Nucleus accumbens (tissue), 56 donors: ENCODE data around the gene HHAT.
A peak's percentile ranks its signal among the peaks of the same experiment; 100 is the strongest.

ENCODE experiments used
- DNase-seq, 56 donors: peaks; one replicate each; lab custom pipeline; 2025; lab: John Stamatoyannopoulos, UW

HHAT gene

DNA sequence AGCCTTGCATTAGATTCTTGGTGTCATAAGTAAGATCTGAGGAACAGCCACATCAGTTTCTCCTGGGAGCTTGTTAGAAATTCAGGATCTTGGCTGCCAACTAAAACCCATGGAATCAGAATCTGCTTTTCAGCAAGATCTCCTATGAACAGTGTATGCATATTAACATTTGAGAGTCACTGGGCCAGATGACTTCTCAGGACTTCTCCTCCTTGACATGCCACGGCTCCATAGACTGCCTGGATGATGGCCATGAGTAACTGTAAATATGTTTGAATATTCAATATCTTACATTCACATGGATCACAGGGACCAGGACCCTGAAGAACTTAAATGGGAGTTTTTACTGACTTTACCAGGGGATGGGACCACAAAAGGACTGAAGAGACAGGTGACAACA, 148.0 kb downstream of the HHAT start:
- DNase-seq, result no peak

- no peak for DNase-seq
Measured at GRCh38 chr1:210477328-210477924, 148.7 kb downstream of the HHAT start.

DNA sequence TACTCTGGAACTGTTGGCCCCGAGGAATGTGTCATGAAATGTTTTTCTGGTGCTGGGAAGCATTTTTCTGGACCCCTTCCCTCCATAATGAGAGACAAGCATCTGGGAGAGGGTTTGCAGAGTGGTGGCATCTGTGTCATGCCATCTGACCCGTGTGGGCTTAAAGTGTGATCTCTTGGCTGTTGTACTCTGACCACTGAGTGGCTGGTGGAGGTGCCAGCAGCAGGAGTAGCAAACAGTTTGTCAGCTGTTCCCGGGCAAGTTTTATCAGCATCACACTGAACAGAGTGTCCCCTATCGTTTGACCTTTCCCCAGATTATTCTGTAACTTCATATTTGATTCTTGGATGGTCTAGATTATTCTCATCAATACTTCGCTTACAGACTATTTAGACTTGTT, 150.1 kb downstream of the HHAT start:
- DNase-seq, result no peak

DNA sequence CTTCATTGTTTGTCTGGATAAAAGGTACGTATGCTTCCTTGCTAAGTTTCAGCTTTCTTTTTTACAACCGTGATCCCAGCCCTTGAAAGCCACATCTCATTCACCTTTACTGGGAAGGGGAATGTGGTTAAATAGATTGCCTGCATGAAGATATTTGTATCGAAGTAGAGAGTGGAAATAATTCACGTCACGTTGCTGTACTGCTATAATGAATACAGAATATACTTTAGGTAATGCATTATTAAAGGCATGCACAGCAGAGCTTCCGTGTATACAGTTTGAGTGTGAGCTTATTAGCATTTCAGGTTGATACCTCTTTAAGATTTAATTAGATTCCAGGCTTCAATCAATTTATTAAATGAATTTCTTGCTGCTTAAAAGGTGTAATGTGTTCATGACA, 153.8 kb downstream of the HHAT start:
- no peak for DNase-seq

DNA sequence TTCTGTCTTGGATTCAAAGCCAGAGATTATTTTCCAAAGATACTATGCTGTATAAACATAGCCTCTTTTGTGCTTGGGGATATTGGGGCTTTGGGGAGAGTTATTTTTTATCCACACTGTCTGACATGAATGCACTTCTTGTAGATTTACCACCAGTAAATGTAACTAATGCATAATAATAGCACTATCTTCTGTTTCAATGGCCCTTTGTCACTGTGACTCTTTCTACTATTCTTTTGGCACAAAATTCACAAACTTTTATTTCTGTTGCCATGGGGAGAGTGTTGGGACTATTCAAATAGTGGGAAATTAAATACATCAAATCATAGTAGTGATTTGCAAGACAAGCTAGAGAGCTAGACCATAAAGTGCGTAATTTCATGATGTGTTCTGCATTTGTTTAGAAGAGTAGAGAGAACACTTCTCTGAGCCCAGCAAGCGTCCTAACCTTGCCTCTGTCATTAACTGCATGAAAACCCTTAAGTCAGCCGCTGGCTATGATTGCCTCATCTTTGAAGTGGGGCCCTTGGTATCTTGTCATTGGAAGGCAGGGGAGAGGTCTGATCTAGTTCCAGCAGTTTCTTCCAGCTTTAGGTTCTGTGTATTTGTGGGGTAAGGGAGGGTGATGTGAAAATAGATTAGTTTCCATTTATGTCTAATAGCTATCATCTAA, 154.4 kb downstream of the HHAT start:
- DNase-seq, result no peak

DNA sequence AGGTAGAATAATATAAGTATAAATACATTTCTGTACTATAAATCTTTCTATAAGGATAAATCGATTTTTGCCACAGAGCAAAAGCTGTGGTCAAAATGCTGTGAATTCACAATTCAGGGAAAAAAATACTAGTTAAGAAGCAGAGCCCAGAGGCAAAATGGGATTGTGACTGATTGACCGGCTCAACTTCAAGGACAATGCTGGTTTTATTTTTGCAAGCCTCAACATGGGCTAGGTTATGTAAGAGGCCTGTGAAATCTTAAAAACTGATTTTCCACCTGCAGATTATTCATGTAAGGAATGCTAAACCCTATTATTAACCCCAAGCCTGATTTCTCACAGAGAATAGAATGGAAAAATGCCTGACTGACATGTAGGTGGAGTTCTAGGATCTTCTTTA, 155.1 kb downstream of the HHAT start:
- no peak for DNase-seq

DNA sequence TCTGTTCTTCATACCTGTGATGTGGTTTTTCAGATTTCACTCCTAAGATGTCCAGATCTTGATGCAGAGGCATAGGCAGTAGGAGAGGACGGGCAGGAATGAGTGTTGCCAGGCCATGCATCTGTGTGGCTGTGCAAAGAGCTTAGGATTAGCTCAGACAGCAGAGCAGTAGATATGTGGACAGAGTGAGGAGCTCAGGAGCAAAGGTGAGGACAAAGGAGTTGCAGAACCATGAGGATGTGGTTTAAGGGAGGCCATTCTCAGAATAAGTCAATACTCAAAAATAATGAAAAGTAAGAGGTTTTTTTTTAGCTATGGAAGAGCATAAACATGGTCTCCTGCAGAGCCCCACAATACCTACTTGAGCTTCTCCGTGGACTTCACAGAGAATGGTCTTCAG, 158.3 kb downstream of the HHAT start:
- DNase-seq, result no peak

DNA sequence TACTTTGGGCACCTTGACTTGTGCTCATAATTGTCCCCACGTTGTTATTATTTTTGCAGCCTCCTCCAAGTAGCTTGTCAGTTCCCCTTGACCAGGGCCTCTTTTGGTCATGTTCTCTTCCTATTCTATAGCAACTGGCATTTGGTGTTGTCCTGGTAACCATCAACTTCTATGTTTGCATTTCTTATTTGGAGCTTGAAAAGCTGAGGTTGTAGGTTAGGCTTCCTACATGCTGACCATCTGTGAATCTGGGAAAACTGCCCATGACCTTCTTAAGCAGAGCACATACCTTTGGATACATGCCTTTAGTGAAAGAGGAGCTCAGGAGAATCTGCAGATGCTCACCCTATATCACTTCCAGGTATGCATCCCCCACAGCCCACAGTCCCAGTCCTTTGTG, 160.8 kb downstream of the HHAT start:
- no peak for DNase-seq

DNA sequence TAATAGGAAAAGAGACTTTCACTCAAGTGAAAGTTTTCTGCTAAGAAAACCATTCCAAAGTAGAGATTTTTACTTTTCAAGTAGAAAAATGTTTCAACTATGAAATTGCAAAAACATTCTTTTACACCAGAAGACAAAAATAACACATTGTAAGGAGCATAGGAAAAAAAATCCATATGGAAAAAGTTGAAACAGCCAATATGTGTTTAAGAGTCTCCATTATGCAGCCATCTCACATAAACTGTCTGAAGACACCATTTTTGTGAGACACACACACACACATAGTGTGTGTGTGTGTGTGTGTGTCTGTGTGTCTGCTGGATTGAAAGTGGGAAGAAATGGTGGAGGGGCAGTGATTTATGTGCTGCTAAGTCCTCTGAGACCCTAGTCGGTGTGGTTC, 162.1 kb downstream of the HHAT start:
- DNase-seq, result no peak

DNA sequence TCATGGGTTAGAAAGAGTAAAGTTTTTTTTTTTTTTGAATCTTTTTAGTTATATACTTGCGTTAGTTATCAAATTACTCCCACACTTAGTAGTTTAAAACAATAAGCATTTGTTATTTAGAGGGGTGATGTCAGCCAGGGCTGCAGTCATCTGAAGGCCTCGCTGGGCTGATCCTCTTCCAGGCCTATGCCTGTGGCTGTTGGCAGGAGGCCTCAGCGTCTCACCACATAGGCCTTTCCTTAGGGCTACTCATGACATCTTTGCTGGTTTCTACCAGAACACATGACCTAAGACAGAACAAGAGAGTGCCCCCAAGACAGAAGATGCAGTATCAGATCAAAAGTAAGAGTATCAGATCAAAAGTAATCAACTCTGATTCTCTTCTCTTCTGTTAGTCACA, 167.4 kb downstream of the HHAT start:
- peak in 34 of 56 donors; percentile 0 to 63 (median 10) for DNase-seq

DNA sequence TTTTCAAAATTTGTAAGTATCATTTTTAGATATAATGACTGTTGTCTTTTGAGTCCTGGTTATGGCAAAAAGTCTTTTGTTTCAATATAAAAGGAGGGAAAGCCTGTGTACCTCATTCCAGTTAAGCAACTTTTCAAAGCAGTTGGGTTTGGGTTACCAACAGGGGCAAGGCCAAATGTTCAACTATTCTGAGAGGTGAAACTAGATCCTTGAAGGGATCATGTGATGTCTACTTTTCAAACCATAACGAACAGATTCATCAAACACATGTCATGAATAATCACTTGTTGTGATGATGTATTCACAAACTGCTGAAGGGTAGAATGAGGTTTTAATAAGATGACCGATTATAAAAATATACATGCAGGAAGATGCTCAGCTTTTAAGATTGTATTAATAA, 171.3 kb downstream of the HHAT start:
- no peak for DNase-seq

DNA sequence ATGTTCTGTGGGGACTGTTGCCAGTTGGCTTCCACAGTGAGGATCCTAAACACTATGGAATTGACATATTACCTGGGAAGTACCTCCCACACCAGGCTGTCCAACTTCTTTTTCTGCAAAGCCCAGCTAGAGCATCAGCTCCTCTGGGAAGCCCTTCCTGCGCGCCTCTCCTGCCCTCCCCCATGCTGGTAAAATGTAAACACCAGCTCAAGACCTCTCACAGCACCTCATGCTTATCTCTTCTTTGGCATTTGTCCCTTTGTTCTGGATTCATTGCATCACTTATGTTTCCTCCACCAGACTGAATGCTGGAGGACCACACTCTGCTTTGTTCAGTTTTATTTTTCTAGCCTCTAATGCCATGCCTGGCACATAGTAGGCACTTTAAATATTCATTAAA, 172.1 kb downstream of the HHAT start:
- DNase-seq, result no peak

DNA sequence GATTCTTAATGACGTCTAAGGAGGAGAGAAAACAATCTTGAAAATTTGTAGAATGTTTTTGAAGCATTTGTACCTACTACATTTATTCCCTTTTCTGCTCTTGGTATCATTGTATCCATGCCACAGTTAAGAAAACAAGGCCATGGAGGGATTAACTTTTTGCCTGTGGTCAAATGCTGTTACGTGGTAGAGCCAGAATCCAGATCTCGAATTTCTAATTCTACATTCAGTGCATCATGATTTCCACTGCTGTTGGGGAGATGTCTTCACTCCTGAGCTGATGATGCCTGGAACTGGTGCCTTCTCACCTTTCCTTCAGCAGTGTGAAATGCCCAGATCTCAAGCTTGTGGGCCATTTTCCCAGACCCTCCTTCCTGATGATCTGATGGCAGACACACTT, 175.6 kb downstream of the HHAT start:
- DNase-seq, result no peak

DNA sequence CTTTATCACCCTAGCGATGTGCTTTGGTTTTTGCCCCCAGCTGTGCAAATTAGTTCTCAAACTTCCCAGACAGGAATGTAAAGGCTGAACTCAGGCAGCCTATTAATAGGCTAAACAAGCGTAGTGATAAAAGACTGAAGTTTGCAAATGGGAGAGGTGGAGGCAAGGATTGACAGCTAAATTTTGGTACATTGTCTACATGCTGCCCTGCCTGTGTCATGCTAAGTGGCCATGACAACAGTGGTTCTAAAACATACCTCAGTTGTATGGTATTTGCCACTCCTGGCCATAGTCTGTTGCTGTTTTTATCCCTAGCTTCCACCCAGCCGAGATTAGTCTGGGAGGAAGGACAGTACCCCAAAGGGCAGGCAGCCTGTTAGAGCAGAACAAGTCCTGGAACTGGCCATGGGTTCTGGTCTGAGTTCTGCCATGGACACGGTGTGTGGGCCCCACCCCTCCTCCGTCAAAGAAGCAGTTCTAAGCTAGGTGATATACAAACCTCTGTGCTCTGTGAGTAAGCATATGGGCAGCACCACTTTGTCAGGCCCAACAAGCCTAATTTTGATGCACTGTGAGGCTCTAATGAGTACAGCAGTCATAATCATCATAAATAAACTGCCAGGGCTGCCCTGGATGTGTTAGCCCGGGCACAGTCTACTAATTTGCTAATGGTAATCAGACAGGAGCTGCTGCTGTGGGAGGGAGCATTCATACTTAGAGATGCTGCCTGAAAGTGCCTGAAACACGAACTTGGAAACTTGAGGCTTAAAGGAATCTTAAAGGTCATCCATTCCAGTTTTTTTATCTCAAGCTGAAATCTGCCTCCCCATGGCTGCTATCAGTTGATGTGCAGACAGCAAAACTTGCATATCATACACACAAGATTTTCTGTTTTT, 177.1 kb downstream of the HHAT start:
- no peak for DNase-seq

GRCh38 chr1:210506689-210507088, 178.0 kb downstream of the HHAT start:
- DNase-seq, result no peak

GRCh38 chr1:210516092-210516656, 187.5 kb downstream of the HHAT start:
- DNase-seq, result no peak

- no peak for DNase-seq
Measured at GRCh38 chr1:210516697-210517459, 188.2 kb downstream of the HHAT start.

- DNase-seq, result no peak
Measured at GRCh38 chr1:210523830-210524229, 195.1 kb downstream of the HHAT start.

DNA sequence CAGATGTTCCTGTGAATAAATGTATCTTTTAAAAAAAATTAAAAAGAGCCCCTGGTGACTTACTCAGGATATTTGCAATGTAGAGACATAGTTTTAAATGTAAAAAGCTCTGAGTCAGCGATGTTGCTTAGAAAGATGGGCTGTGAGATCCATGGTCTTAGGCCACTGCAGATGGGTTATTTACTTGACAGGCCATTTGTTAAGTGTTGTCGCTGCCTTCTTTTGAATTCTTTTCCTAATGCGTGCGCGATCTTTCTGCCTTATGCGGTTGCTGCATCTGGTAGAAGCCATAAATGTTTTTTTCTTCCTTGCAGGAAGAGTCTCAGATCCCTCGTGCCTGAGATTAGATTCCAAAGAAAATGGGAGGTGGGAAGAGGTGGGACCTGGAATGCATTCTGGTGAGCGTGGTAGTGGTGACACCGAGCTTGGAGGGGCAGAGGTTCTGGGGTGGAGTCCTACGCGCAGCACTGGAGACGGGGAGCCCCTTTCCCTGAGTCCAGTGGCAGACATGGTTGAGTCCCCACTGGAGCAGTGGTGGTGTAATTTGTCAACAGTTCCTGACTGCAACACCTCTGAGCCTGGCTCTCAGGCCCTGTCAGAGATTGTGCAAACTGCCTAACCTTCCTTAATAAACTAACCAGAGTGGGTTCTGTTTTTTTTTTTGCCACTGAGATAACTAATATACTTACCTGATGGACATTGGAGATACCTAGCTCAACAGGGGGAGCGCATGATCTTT, 197.2 kb downstream of the HHAT start:
- DNase-seq, result no peak

- DNase-seq, result no peak
Measured at GRCh38 chr1:210527091-210527490, 198.4 kb downstream of the HHAT start.
